IMR-90 (cell line): ENCODE measurements around the gene ZXDC. TPM values are rescaled to one million over a fixed set of nuclear protein-coding genes. Genes with fewer than 3 reads are reported as not detected.

Experiments used
- ATAC-seq: fragments of 200-7000 bp; cut with Tn5 transposase; 2 replicates; pipeline ENCODE4 v1.9.1; 2020; ENCODE audit warnings: low read depth, mild to moderate bottlenecking, moderate library complexity
- BruUV-seq: library from RNA; stranded (reverse); fragments of 400-500 nt; replicated peaks from 2 replicates; lab custom pipeline; 2021; lab: Mats Ljungman, UMichigan
- CTCF ChIA-PET: fragments of 300-600 bp; formaldehyde crosslinking; extraction: SDS; loops from one replicate; lab custom pipeline; 2021; ENCODE audit warnings: antibody characterized with exemption; lab: Yijun Ruan, JAX
- POLR2A ChIA-PET: fragments of 300-600 bp; sonication (Branson Sonifier 250); formaldehyde crosslinking; loops from one replicate; lab custom pipeline; 2022; ENCODE audit warnings: antibody characterized with exemption; ENCODE audit not compliant: unreplicated experiment; lab: Charles Lee
- DNase-seq: peaks from one replicate; pipeline ENCODE4 v3.0.0; 2013
- H2AFZ ChIP-seq: replicated peaks from 2 replicates; pipeline ENCODE3; 2013; ENCODE audit warnings: low read length, mild to moderate bottlenecking; ENCODE audit not compliant: poor library complexity
- H2AK5ac ChIP-seq: 2 replicates; pipeline ENCODE4 v1.6.1; 2013; ENCODE audit warnings: low read depth, low read length, inconsistent platforms
- H2AK9ac ChIP-seq: replicated peaks from 2 replicates; pipeline ENCODE3; 2013; ENCODE audit warnings: mild to moderate bottlenecking, low read depth, low read length, moderate library complexity; ENCODE audit not compliant: poor library complexity
- H2BK120ac ChIP-seq: 2 replicates; pipeline ENCODE4 v1.6.1; 2013; ENCODE audit warnings: low read depth, low read length, inconsistent platforms
- H2BK15ac ChIP-seq: 3 replicates; pipeline ENCODE4 v1.6.1; 2013; ENCODE audit warnings: low read depth, low read length, inconsistent platforms
- H2BK20ac ChIP-seq: 2 replicates; pipeline ENCODE4 v1.6.1; 2013; ENCODE audit warnings: low read depth, mild to moderate bottlenecking, inconsistent platforms, low read length, moderate library complexity
- H2BK5ac ChIP-seq: 2 replicates; pipeline ENCODE4 v1.6.1; 2013; ENCODE audit warnings: mild to moderate bottlenecking, low read depth, low read length, inconsistent platforms; ENCODE audit not compliant: poor library complexity, severe bottlenecking
- H3K14ac ChIP-seq: replicated peaks from 2 replicates; pipeline ENCODE4 v1.6.1; 2013; ENCODE audit warnings: low read depth, low read length, inconsistent platforms
- H3K18ac ChIP-seq: 2 replicates; pipeline ENCODE4 v1.6.1; 2013; ENCODE audit warnings: low read depth, low read length, control low read depth
- H3K23ac ChIP-seq: 2 replicates; pipeline ENCODE4 v1.6.1; 2013; ENCODE audit warnings: low read depth, low read length, inconsistent platforms
- H3K27ac ChIP-seq: 2 replicates; pipeline ENCODE4 v1.5.1; 2013; ENCODE audit warnings: mild to moderate bottlenecking, control low read depth, low read length; ENCODE audit not compliant: insufficient read depth
- H3K27me3 ChIP-seq: 2 replicates; pipeline ENCODE4 v1.6.1; 2013; ENCODE audit warnings: low read length; ENCODE audit not compliant: control insufficient read depth, insufficient read depth
- H3K36me3 ChIP-seq: 2 replicates; pipeline ENCODE4 v1.6.1; 2013; ENCODE audit warnings: low read length, mixed read lengths; ENCODE audit not compliant: control insufficient read depth, insufficient read depth
- H3K4ac ChIP-seq: 2 replicates; pipeline ENCODE4 v1.6.1; 2013; ENCODE audit warnings: low read depth, low read length, inconsistent platforms
- H3K4me1 ChIP-seq: 2 replicates; pipeline ENCODE4 v1.6.1; 2013; ENCODE audit warnings: low read length, mixed read lengths; ENCODE audit not compliant: control insufficient read depth, insufficient read depth
- H3K4me2 ChIP-seq: 2 replicates; pipeline ENCODE4 v1.6.1; 2013; ENCODE audit warnings: low read depth, mild to moderate bottlenecking, control low read depth, low read length, moderate library complexity
- H3K4me3 ChIP-seq: 2 replicates; pipeline ENCODE4 v1.5.1; 2013; ENCODE audit warnings: low read depth, mild to moderate bottlenecking, control low read depth, low read length, moderate library complexity; ENCODE audit not compliant: insufficient read depth
- H3K56ac ChIP-seq: 2 replicates; pipeline ENCODE4 v1.6.1; 2013; ENCODE audit warnings: low read length, inconsistent platforms; ENCODE audit not compliant: insufficient read depth; ENCODE audit errors: extremely low read depth
- H3K79me1 ChIP-seq, 2 experiments: 2 replicates each; pipeline ENCODE4 v1.6.1; 2013; ENCODE audit warnings: low read length in 2 of 2, inconsistent platforms in 1 of 2, low read depth in 1 of 2
- H3K9ac ChIP-seq: 2 replicates; pipeline ENCODE4 v1.6.1; 2013; ENCODE audit warnings: low read depth, low read length, control low read depth
- H3K9me1 ChIP-seq: 2 replicates; pipeline ENCODE4 v1.6.1; 2013; ENCODE audit warnings: low read length, inconsistent platforms; ENCODE audit not compliant: insufficient read depth
- H3K9me3 ChIP-seq: 2 replicates; pipeline ENCODE4 v1.6.1; 2013; ENCODE audit warnings: low read length; ENCODE audit not compliant: control insufficient read depth, insufficient read depth
- H4K20me1 ChIP-seq: 2 replicates; pipeline ENCODE4 v1.6.1; 2013; ENCODE audit warnings: low read length, inconsistent platforms; ENCODE audit not compliant: insufficient read depth
- H4K5ac ChIP-seq: 2 replicates; pipeline ENCODE4 v1.6.1; 2013; ENCODE audit warnings: mild to moderate bottlenecking, low read depth, low read length, control low read depth
- H4K8ac ChIP-seq, 2 experiments: 2 replicates each; pipeline ENCODE4 v1.6.1; 2013; ENCODE audit warnings: low read depth in 2 of 2, low read length in 2 of 2, control low read depth in 1 of 2, inconsistent platforms in 1 of 2
- H4K91ac ChIP-seq: 2 replicates; pipeline ENCODE4 v1.6.1; 2013; ENCODE audit warnings: low read depth, low read length, inconsistent platforms; ENCODE audit not compliant: insufficient read depth
- CEBPB ChIP-seq: IDR thresholded peaks from 2 replicates; pipeline ENCODE4 v1.6.1; 2012; ENCODE audit warnings: low read depth, low read length, improper control_type of control experiment
- CHD1 ChIP-seq: IDR thresholded peaks from 2 replicates; pipeline ENCODE4 v1.6.1; 2012; ENCODE audit warnings: low read depth, low read length, improper control_type of control experiment
- FOS ChIP-seq: fragments of 150-350 bp; IDR thresholded peaks from 2 replicates; pipeline ENCODE4 v1.6.1; 2016; ENCODE audit warnings: low read depth, low read length
- MAFK ChIP-seq: IDR thresholded peaks from 2 replicates; pipeline ENCODE4 v1.6.1; 2012; ENCODE audit warnings: low read depth, low read length, improper control_type of control experiment
- SMC3 ChIP-seq: fragments of 150-350 bp; IDR thresholded peaks from 2 replicates; pipeline ENCODE4 v1.6.1; 2016; ENCODE audit warnings: low read depth, mild to moderate bottlenecking, antibody characterized with exemption, low read length, moderate library complexity
- USF2 ChIP-seq: fragments of 150-350 bp; IDR thresholded peaks from 2 replicates; pipeline ENCODE4 v1.6.1; 2017; ENCODE audit warnings: mild to moderate bottlenecking, antibody characterized with exemption, low read length, low read depth
- WGBS, 2 experiments: methylation state at CpG; one replicate each; pipeline versions ENCODE4 v1.1.5 to v1.1.7; 2013; ENCODE audit warnings: missing lambda C conversion rate in 2 of 2; ENCODE audit not compliant: insufficient read length in 1 of 2; ENCODE audit errors: extremely low coverage in 2 of 2; 5-methylcytosine and 5-hydroxymethylcytosine counted together
- dilution Hi-C: fragments of 300-500 bp; cut with HindIII; formaldehyde crosslinking; loops from one replicate; pipeline ENCODE4 v1.14.3; 2018; ENCODE audit warnings: low sequenced_read_pairs; ENCODE audit not compliant: unreplicated experiment
- in situ Hi-C: fragments of 300-500 bp; cut with MboI; formaldehyde crosslinking; loops from 3 replicates; pipeline ENCODE4 v1.14.3; 2019; ENCODE audit warnings: low sequenced_read_pairs, inconsistent platforms, mixed read lengths
- intact Hi-C: fragments of 100-400 bp; cut with micrococcal nuclease; formaldehyde crosslinking; loops from 2 replicates; pipeline ENCODE4 v1.10.0; 2022
- polyA plus RNA-seq, 3 experiments: library from polyadenylated mRNA; depleted of rRNA; stranded (reverse); fragments of >200 nt; gene quantifications; 2 replicates each; pipeline ENCODE4 v1.2.3, GENCODE V29; 2012; ENCODE audit warnings: low replicate concordance in 1 of 3
- total RNA-seq: library from RNA; depleted of rRNA; stranded (reverse); fragments of >200 nt; gene quantifications from 2 replicates; pipeline ENCODE4 v1.2.3, GENCODE V29; 2012

ZXDC gene
- total and polyA plus RNA-seq, 2 of the 4 experiments (the other 2 are of a cell fraction): 11.5 to 14.3 TPM

GRCh38 chr3:126483321-126483761, 7.7 kb upstream of the ZXDC start:
- no TSS peak for BruUV-seq
- WGBS, 2 experiments: 67% methylated on average over 11 of the region's 14 CpGs; no CpG with 5 or more reads in 1 of the 2 experiments
- Histone ChIP-seq H3K79me1 (no peaks in the 10 kb centered on the region), H4K5ac (no peak overlapping the region), H3K18ac (no peak overlapping the region), H2AFZ (no peak overlapping the region), H3K4me3 (no peak overlapping the region), H3K9me1 (no peaks in the 10 kb centered on the region), H2BK20ac (no peak overlapping the region), H3K56ac (no peak overlapping the region), H2AK9ac (no peak overlapping the region), H3K14ac (no peak overlapping the region), H3K36me3 (no peaks in the 10 kb centered on the region), H3K27me3 (peaks cover 2% of the 10 kb centered on the region; the same call in 1 of the 2 replicates), H2BK5ac (no peak overlapping the region), H3K4me1 (no peaks in the 10 kb centered on the region), H2BK15ac (no peak overlapping the region), H4K8ac (no peak overlapping the region), H3K4me2 (no peak overlapping the region), H4K91ac (no peak overlapping the region), H3K23ac (no peak overlapping the region), H3K9ac (no peak overlapping the region), H3K9me3 (no peaks in the 10 kb centered on the region), H3K27ac (no peak overlapping the region), H4K20me1 (no peaks in the 10 kb centered on the region), H2BK120ac (no peak overlapping the region), H2AK5ac (no peak overlapping the region), H3K4ac (no peak overlapping the region)
- CTCF ChIA-PET: no interaction called here
- no peak for DNase-seq
- POLR2A ChIA-PET: no interaction called here
- in situ Hi-C loops (no loop called here), dilution Hi-C loops (no loop called here), intact Hi-C loops (no loop called here)
- TF ChIP-seq CEBPB: no peak
- TF ChIP-seq MAFK: no peak
- TF ChIP-seq CHD1: no peak
- no peak for TF ChIP-seq USF2
- TF ChIP-seq FOS: no peak
- TF ChIP-seq SMC3: no peak
- ATAC-seq: no peak
